ENCODE results near the gene STXBP6.
"Not testable (repeated sequence)": the region's sequence is repeated elsewhere in the genome, so short reads cannot be mapped to it uniquely, and the experiment has no call there.

STXBP6 gene

GRCh38 chr14:24839617-24840203, 210.2 kb downstream of the STXBP6 start:
- H3K4me1 ChIP-seq, result no peaks in the 10 kb centered on the region
- H3K36me3 ChIP-seq (replicated peaks), result no peaks in the 10 kb centered on the region
- no peaks in the 10 kb centered on the region for H3K27me3 ChIP-seq (ENCODE audit: low read depth)
- in situ Hi-C loops (cut with MboI; ENCODE audit: low sequenced_read_pairs), result no loop called here
- no peak overlapping the region for H3K4me3 ChIP-seq
- no peaks in the 10 kb centered on the region for H3K9me3 ChIP-seq
- DNase-seq (ENCODE audit: low spot score in 2 of 2), result no peak

- in situ Hi-C loops (cut with MboI; ENCODE audit: low sequenced_read_pairs), result no loop called here
- H3K27me3 ChIP-seq (ENCODE audit: low read depth), result no peaks in the 10 kb centered on the region
- DNase-seq (ENCODE audit: low spot score in 2 of 2), result no peak
- H3K4me1 ChIP-seq, result no peaks in the 10 kb centered on the region
- H3K4me3 ChIP-seq, result no peak overlapping the region
- H3K9me3 ChIP-seq, result no peaks in the 10 kb centered on the region
- no peaks in the 10 kb centered on the region for H3K36me3 ChIP-seq (replicated peaks)
Measured at GRCh38 chr14:24838945-24839616, 210.9 kb downstream of the STXBP6 start.

GRCh38 chr14:24837280-24838046, 212.5 kb downstream of the STXBP6 start:
- DNase-seq (ENCODE audit: low spot score in 2 of 2), result no peak
- Histone ChIP-seq H3K4me3 (no peak overlapping the region), H3K36me3 (replicated peaks) (no peaks in the 10 kb centered on the region), H3K4me1 (no peaks in the 10 kb centered on the region), H3K27me3 (ENCODE audit: low read depth) (no peaks in the 10 kb centered on the region), H3K9me3 (no peaks in the 10 kb centered on the region)
- in situ Hi-C loops (cut with MboI; ENCODE audit: low sequenced_read_pairs), result no loop called here

- H3K27me3 ChIP-seq (ENCODE audit: low read depth); in situ Hi-C loops (cut with MboI; ENCODE audit: low sequenced_read_pairs); H3K9me3 ChIP-seq; DNase-seq (ENCODE audit: low spot score in 2 of 2); H3K4me3 ChIP-seq; H3K36me3 ChIP-seq (replicated peaks); H3K4me1 ChIP-seq: not testable (repeated sequence)
Measured at GRCh38 chr14:24836324-24836723, 213.6 kb downstream of the STXBP6 start.

GRCh38 chr14:24834956-24835355, 215.0 kb downstream of the STXBP6 start:
- H3K27me3 ChIP-seq (ENCODE audit: low read depth), result no peaks in the 10 kb centered on the region
- H3K4me1 ChIP-seq, result no peaks in the 10 kb centered on the region
- no peaks in the 10 kb centered on the region for H3K36me3 ChIP-seq (replicated peaks)
- H3K4me3 ChIP-seq, result no peak overlapping the region
- in situ Hi-C loops (cut with MboI; ENCODE audit: low sequenced_read_pairs), result no loop called here
- H3K9me3 ChIP-seq, result no peaks in the 10 kb centered on the region
- no peak for DNase-seq (ENCODE audit: low spot score in 2 of 2)

GRCh38 chr14:24833385-24833784, 216.6 kb downstream of the STXBP6 start:
- Histone ChIP-seq H3K36me3 (replicated peaks) (no peaks in the 10 kb centered on the region), H3K4me3 (no peak overlapping the region), H3K27me3 (ENCODE audit: low read depth) (no peaks in the 10 kb centered on the region), H3K4me1 (no peaks in the 10 kb centered on the region), H3K9me3 (no peaks in the 10 kb centered on the region)
- in situ Hi-C loops (cut with MboI; ENCODE audit: low sequenced_read_pairs), result no loop called here
- no peak for DNase-seq (ENCODE audit: low spot score in 2 of 2)

GRCh38 chr14:24831677-24832076, 218.3 kb downstream of the STXBP6 start:
- Histone ChIP-seq H3K9me3 (no peaks in the 10 kb centered on the region), H3K36me3 (replicated peaks) (no peaks in the 10 kb centered on the region), H3K4me1 (no peaks in the 10 kb centered on the region), H3K27me3 (ENCODE audit: low read depth) (no peaks in the 10 kb centered on the region), H3K4me3 (no peak overlapping the region)
- in situ Hi-C loops (cut with MboI; ENCODE audit: low sequenced_read_pairs), result no loop called here
- no peak for DNase-seq (ENCODE audit: low spot score in 2 of 2)

GRCh38 chr14:24829862-24830261, 220.1 kb downstream of the STXBP6 start:
- in situ Hi-C loops (cut with MboI; ENCODE audit: low sequenced_read_pairs), result no loop called here
- Histone ChIP-seq H3K4me1 (no peaks in the 10 kb centered on the region), H3K4me3 (no peak overlapping the region), H3K9me3 (no peaks in the 10 kb centered on the region), H3K36me3 (replicated peaks) (no peaks in the 10 kb centered on the region), H3K27me3 (ENCODE audit: low read depth) (no peaks in the 10 kb centered on the region)
- no peak for DNase-seq (ENCODE audit: low spot score in 2 of 2)

GRCh38 chr14:24828486-24828885, 221.5 kb downstream of the STXBP6 start:
- Histone ChIP-seq H3K9me3 (no peaks in the 10 kb centered on the region), H3K27me3 (ENCODE audit: low read depth) (no peaks in the 10 kb centered on the region), H3K4me1 (no peaks in the 10 kb centered on the region), H3K36me3 (replicated peaks) (no peaks in the 10 kb centered on the region), H3K4me3 (no peak overlapping the region)
- in situ Hi-C loops (cut with MboI; ENCODE audit: low sequenced_read_pairs), result no loop called here
- DNase-seq (ENCODE audit: low spot score in 2 of 2), result no peak

- Histone ChIP-seq H3K4me1 (no peaks in the 10 kb centered on the region), H3K9me3 (0 out of 2 replicates have a peak, but pooled peaks cover 2% of the 10 kb centered on the region), H3K36me3 (replicated peaks) (no peaks in the 10 kb centered on the region), H3K27me3 (ENCODE audit: low read depth) (no peaks in the 10 kb centered on the region), H3K4me3 (no peak overlapping the region)
- in situ Hi-C loops (cut with MboI; ENCODE audit: low sequenced_read_pairs), result no loop called here
- DNase-seq (ENCODE audit: low spot score in 2 of 2), result no peak
Measured at GRCh38 chr14:24826390-24826789, 223.6 kb downstream of the STXBP6 start.

- Histone ChIP-seq H3K4me1 (no peaks in the 10 kb centered on the region), H3K9me3 (peaks cover 2% of the 10 kb centered on the region; the same call in 1 of the 2 replicates), H3K4me3 (no peak overlapping the region), H3K27me3 (ENCODE audit: low read depth) (no peaks in the 10 kb centered on the region), H3K36me3 (replicated peaks) (no peaks in the 10 kb centered on the region)
- in situ Hi-C loops (cut with MboI; ENCODE audit: low sequenced_read_pairs), result no loop called here
- DNase-seq (ENCODE audit: low spot score in 2 of 2), result no peak
Measured at GRCh38 chr14:24820616-24821015, 229.3 kb downstream of the STXBP6 start.

- Histone ChIP-seq H3K9me3 (peaks cover 2% of the 10 kb centered on the region; the same call in 1 of the 2 replicates), H3K27me3 (ENCODE audit: low read depth) (no peaks in the 10 kb centered on the region), H3K4me1 (no peaks in the 10 kb centered on the region), H3K4me3 (no peak overlapping the region), H3K36me3 (replicated peaks) (no peaks in the 10 kb centered on the region)
- DNase-seq (ENCODE audit: low spot score in 2 of 2), result no peak
- in situ Hi-C loops (cut with MboI; ENCODE audit: low sequenced_read_pairs), result no loop called here
Measured at GRCh38 chr14:24818823-24819341, 231.1 kb downstream of the STXBP6 start.

- Histone ChIP-seq H3K9me3 (peaks cover 2% of the 10 kb centered on the region; the same call in 1 of the 2 replicates), H3K4me3 (no peak overlapping the region), H3K4me1 (no peaks in the 10 kb centered on the region), H3K27me3 (ENCODE audit: low read depth) (no peaks in the 10 kb centered on the region), H3K36me3 (replicated peaks) (no peaks in the 10 kb centered on the region)
- DNase-seq (ENCODE audit: low spot score in 2 of 2), result no peak
- in situ Hi-C loops (cut with MboI; ENCODE audit: low sequenced_read_pairs), result no loop called here
Measured at GRCh38 chr14:24818058-24818822, 231.7 kb downstream of the STXBP6 start.
